NCI-H446 (cell line): ENCODE measurements around the gene SERTM1.

Experiments used
- DNase-seq, 2 experiments: peaks; one replicate each; lab custom pipeline; 2025; lab: John Stamatoyannopoulos, UW

Gene SERTM1

GRCh38 chr13:36673838-36674326 is at the start of gene SERTM1:
TSS of gene SERTM1 (plus strand) at chr13:36674020. CDS start at chr13:36695079, 21,059 bp downstream.
- DNase-seq, result no peak

DNA sequence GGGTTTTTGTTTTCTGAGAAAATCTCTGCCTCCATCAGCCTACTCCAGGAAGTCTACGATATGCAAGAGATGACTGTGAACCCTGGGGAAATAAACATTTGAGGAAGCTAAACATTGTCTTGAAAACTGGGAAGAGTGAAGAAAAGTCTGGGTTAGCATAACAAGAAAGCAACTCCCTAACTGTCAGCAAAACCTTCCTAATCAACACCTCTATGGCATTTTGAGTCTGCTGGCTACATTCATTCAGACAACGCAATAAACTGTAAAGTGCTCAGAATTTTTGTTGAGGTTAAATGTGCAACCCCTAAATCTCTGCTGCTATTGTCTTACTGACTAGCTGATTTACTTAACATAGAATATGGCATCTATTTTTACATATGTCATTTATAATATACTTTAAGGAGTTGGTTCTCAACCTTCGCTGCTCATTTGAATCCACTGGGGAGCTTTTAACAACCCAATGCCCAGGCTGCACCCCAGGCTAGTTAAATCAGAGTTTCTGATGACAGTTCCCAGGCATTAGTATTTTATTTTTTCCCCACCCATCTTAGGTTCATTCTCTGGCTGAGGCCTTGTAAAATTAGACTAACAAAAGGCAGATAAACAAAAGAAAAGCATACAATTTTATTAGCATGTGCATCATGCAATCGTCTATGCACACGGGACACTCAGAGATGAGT is 45.3 kb upstream of the SERTM1 start:
- DNase-seq, result no peak

DNA sequence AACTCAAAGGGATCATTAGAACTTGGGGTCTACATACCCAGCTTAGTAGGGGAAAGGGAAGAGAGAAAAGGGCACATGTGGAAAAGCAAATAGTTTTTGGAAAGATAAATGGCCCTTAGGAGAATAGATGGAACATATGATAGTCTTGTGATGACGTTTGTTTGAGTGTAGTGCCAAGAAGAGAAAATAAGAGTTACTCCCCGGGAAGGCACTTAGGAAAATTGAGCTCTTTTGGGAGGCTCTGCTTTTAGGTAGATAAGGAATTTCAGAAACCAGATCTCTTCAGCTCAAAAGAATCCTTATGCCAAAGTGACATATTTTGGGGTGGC is 44.8 kb upstream of the SERTM1 start:
- DNase-seq, result no peak

GRCh38 chr13:36630181-36630803 is 43.5 kb upstream of the SERTM1 start:
- no peak for DNase-seq

DNA sequence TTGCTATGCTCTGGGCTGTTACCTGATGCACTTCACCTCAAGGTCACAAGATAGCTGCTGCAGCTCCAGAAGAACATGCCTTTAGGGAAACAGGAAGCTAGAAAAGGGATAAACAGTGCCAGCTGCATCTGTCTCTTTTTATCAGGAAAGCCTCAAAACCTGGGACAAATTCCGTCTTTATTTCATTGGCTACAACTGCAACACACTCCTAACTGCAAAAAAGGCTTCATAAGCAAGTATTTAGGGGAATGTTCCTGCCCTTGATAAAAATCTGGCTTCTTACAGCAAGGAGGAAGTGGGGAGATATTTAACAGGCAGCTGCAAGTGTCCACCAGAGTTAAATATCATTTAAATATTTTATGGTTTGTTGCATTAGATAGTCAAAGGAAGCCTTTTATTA is 34.2 kb upstream of the SERTM1 start:
- no peak for DNase-seq

- no peak for DNase-seq
Measured at GRCh38 chr13:36650611-36651010, 23.2 kb upstream of the SERTM1 start.

- DNase-seq, result no peak
Measured at GRCh38 chr13:36665630-36666029, 8.2 kb upstream of the SERTM1 start.

DNA sequence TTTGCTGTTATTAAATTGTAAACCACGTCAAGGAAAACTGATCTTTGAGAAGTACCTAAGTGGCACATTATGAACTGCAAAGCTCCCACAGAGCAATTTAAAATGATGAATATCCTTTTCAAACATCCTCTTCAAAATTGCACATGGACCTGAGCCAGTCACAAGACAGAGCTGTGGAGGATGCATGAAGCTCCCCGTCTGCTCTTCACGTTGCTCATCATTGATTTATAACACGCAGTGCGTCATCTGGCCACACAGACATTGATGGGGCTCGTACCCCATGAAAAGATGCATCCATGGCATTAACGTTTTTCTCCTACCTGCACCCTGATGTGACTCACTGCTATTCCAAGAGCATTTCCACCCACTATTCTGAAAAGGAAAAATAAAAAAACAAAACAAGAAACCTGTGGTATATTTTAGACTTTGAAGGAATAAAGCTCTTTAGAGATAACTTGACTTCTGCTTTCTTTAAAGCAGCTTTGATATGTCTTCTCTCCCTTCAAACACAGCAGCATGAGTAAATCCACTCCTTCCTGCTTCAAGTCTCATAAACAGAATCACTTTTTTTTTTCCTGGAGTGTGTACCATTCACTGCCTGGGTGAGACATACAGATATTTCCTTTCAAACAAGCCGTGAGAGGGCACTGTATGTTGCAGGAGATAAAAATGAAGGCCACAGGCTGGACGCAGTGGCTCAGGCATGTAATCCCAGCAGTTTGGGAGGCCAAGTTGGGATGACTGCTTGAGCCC is 7.2 kb upstream of the SERTM1 start:
- DNase-seq, result no peak

- no peak for DNase-seq
Measured at GRCh38 chr13:36668316-36668715, 5.5 kb upstream of the SERTM1 start.

- DNase-seq, result no peak
Measured at GRCh38 chr13:36673352-36673751, 468 bp upstream of the SERTM1 start.

DNA sequence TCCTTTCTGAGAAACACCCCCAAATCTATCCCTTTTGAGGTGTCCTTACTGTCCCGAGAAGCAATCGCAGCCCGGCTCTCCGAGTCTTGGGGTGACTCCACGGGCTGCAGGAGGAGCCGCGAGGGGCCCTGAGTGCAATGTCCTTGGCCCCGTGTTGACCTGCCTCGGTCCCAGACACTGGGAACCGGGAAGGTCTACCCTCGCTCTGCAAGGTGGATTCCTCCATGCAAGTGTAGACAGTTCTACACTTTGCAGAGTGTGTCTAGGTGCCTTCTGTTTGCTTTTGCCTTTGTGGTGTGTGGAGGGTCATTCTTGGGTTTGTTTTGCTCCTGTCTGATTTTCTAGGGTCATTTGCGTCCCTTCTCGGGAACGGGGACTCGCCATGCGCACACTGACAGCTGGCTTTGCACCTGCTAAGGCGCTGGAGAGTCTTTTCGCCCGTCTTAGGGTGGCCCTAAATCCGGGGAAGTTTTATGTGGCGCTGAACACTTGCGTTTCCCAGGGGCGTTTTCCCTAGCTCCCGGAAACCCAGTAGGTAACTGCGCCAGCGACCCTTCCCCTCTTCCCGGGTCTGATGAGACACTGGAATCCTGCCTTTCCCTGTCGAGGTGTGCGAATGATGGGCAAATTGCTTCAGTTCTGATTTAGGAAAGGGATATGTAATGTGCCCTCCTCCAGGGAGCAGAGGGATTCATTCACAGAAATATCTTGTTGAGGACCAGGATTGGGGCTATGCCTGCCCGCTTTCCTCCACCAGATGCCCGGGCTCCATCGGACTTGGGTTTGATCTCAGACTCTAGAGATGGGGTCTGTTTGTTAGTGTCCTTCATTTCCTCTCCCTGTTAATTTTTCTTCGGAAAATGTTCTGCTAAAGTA is 755 bp downstream of the SERTM1 start:
- no peak for DNase-seq

- DNase-seq, result no peak
Measured at GRCh38 chr13:36675213-36675536, 1.4 kb downstream of the SERTM1 start.

- DNase-seq, result no peak
Measured at GRCh38 chr13:36680913-36681312, 7.1 kb downstream of the SERTM1 start.

DNA sequence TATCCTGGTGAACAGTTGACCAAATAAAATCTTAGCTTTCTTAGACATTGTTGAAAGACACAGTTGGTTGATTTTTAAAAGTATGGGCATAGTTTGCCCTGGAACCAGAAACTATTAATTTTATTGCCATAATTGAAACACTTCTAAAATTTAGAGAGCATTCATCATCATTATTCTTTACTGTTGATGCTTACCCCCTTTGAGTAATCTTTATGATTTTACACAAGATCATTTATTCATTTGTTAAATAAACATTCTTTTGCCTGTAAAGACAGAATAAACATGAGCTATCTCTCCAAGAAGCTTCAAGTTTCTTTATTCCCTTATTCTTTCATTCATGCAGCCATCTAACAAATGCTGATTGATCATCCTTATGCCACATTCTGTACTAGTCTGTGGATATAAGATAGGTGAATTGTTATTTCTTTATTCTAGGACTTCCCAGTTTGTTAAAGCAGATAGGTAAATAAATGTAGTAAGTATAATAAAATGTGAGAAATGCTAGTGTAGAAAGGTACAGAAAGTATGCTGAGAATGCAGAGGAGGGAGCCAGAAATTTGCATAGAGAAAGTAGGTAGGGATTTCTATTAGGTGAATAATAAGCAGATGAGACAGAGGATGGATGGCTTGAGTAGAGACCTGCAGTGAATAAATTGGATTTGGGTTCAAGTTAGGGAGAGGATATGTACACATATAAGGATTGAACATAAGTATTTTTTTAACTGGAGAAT is 8.2 kb downstream of the SERTM1 start:
- DNase-seq, result no peak

DNA sequence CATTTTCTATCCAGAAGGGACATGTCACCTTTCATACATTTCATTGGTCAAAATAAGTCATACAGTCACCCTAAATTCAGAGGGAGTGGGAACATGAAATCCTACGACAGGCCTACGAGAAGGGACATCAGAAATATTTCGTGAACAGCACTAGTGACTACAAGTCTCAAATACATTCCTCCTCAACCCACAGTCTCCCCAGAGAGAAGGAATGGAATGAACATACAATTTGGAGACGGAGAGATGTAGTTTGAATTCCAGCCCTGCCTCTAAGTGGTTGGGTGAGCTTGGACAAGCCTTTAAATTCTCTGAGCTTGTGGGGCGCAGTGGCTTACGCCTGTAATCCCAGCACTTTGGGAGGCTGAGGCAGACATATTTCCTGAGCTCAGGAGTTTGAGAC is 9.9 kb downstream of the SERTM1 start:
- DNase-seq, result no peak

DNA sequence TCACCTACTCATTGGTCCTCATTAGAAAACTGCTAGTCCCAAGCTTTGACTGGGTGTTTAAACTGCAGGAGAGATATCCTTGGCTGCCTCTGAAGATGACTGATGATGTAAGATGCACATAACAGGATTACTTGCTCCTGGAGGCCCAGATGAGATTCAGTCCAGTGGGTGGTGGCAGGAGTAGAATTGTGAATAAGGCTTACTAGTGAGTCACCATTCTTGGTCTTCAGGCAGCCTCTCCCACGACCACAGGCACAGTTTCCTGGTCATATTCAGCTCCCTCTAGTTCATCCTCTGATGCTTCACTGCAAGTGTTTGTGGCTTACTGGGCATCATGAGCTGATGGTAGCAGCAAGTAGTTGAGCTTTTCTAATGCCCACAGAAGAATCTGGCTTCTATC is 12.1 kb downstream of the SERTM1 start:
- no peak for DNase-seq

DNA sequence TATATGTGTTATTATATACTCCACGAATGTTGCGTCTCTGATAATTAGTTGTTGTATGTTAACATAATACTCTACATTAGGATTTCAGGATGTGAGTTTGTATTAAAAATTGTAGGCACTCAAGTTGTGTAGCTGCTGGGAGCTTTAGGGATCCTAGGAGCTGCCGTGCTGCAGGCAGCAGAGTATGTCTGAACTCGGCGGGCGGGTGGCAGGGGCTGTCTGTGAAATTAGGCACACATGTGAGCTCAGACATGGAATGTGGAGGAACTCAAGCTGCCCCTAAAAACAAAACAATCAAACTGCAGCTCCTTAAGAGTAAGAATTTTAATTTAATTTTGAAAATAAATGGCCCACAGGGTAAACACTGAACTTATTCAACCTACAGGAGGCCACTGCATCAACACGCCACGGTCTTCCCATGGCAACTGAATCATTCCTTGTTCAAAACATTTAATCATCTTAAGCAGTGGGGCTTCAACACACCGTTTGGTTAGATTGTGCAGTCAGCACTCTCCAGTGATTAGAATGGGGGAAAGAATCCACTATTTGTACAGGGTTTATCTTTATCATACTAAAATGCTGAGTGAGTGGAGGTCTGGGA is 22.7 kb downstream of the SERTM1 start:
- DNase-seq, result no peak

DNA sequence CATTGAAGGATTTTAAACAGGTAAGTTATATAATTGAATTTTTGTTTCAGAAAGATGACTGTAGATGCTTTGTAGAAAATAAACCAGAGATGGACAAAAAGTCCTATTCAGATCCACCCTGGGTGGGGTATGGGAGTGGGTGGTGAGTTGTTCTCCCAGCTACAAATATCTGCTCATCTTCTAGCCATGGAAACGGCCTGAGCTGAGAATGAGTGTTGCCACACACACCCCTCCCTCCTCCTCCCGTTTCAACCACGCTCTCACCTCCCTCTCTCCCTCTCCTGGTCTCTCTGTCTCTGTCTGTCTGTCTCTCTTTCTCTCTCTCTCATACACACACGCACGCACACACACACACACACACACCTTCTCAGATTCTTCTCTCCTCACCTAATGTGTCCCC is 26.4 kb downstream of the SERTM1 start:
- DNase-seq, result no peak

GRCh38 chr13:36706755-36707154 is 32.9 kb downstream of the SERTM1 start:
- no peak for DNase-seq

- no peak for DNase-seq
Measured at GRCh38 chr13:36709136-36709890, 35.5 kb downstream of the SERTM1 start.

- no peak for DNase-seq
Measured at GRCh38 chr13:36710396-36710795, 36.6 kb downstream of the SERTM1 start.
